SH-SY5Y (cell line): ENCODE data around the gene RAB2B.

Experiments
- GATA2 ChIP-seq: IDR thresholded peaks from 2 replicates; pipeline ENCODE4 v1.6.1; 2011; ENCODE audit warnings: mild to moderate bottlenecking, low read depth, low read length
- GATA3 ChIP-seq: IDR thresholded peaks from 2 replicates; pipeline ENCODE4 v1.6.1; 2011; ENCODE audit warnings: low read depth, mild to moderate bottlenecking, low read length, moderate library complexity

DNA sequence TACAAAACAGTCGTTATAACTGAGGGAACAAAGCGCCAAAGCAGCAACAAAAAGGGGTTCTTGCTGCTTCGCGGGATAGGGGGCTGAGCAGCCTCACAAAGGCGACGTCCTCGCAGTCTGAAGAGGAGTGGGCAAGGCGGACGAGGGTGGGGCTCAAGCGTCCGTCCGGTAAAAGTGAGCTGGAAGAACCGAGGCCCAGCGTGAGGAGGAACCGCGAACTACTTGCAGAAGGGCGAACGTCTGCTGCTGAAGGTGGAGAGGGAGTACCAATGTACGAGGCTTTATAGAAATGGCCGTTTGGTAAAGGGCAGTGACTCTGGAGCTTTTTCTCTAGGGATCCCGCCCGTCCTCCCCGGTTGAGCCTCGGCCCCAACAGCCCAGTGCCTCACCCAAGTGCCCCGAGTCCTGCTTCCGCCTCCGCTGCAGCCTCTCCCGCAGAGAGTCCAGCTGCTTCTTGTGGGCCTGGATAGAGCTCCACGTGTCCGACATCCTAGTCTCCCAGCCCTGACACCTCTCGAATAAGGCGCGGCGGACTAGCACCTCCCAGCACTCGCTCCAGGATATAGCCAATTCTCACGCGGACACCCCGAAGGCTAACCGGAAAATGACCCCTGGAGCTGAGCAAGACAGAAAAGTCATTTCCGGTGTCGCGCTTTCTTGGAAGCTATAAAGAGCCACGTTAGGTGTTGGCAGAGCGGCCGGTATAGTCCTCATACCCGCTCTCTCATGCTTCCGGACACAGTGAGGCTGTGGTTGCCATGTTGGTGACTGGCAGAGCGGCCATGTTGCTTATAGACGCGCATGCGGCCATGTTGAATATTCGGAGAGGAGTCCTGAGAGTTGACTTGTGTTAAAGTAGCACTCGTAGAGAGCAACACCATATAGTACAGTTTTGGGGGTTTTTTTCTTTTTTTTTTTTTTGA lies 34.2 kb upstream of the RAB2B start, which contains the start of gene METTL3:
- no peak for TF ChIP-seq GATA2
- no peak for TF ChIP-seq GATA3
